ENCODE data around the gene TBC1D22A. TPM values are rescaled to one million over a fixed set of nuclear protein-coding genes. Genes with fewer than 3 reads are reported as not detected.

Gene TBC1D22A
- total RNA-seq, 1 experiment from 2014 or later, result 20.9 TPM

DNA sequence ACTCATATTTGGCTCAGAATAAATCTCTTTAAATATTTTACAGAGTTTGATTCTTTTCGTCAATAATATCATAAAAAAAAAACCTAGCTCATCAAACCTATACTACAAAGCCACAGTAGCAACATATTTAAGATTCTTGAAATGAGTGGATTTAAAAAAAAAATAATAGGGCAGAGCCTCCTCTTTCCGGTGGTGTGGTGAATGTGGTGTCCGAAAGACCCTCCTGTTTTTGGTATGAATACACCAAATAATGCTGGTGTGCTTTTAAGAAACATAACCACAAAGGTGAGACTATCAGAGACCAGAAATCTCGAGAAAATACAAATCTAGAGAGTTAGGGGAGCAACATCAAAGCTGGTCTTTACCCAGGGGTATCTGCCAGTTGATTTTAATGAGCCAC, 342.6 kb downstream of the TBC1D22A start (continued):
- TF ChIP-seq ZNF274 (IDR thresholded peaks at IDR 0.05; ENCODE audit: low read depth, low read length), result no peak

DNA sequence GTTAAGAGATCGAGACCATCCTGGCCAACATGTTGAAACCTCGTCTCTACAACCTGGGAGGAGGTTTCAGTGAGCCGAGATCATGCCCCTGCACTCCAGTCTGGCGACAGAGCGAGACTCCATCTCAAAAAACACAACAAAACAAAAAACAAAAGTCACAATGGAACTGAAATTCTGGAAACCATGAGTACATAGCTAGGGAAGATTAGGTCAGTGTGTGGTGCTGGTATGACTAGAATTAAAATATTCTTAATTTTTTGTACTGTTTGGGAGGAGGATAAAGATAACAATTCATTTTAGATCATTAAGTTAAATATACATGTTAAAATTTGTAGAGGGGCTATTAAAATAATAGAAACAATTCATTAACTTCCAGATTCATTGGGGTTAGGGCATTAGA, 344.4 kb downstream of the TBC1D22A start:
- no peak for ATAC-seq
- Histone ChIP-seq H3K9me3 (ENCODE audit: control insufficient read depth in 1 of 2, insufficient read depth in 1 of 2, low read depth in 1 of 2, low read length in 2 of 2) (no peaks in the 10 kb centered on the region), H3K27ac (ENCODE audit: low read depth, low read length) (peak overlapping the region; percentile 59; the same call in 1 of the 2 replicates), H3K4me3 (replicated peaks in 1 of 2; ENCODE audit: low read depth in 1 of 2, low read length in 2 of 2) (peak overlapping the region in 1 of 2 experiments; percentile 19; a peak in 1 of 4 replicates), H3K9me2 (ENCODE audit: insufficient read depth) (no peaks in the 10 kb centered on the region), H3K27me3 (ENCODE audit: insufficient read depth, low read length) (no peaks in the 10 kb centered on the region), H4K20me1 (ENCODE audit: insufficient read depth) (no peaks in the 10 kb centered on the region), H3K4me1 (ENCODE audit: control insufficient read depth in 1 of 2, insufficient read depth in 2 of 2, low read length in 2 of 2) (peaks cover 2 to 21% of the 10 kb centered on the region in 2 experiments; a peak in 3 of 4 replicates), H3K79me2 (ENCODE audit: insufficient read depth, low read length) (no peaks in the 10 kb centered on the region), H3K36me3 (ENCODE audit: control insufficient read depth in 1 of 2, insufficient read depth in 2 of 2, low read length in 2 of 2) (no peaks in the 10 kb centered on the region), H3K4me2 (ENCODE audit: low read length) (peak overlapping the region; percentile 51), H2AFZ (ENCODE audit: low read depth, low read length, poor library complexity, severe bottlenecking) (no peak overlapping the region), H3K9ac (ENCODE audit: low read length) (peak overlapping the region; percentile 39)
- RAD21 ChIA-PET (ENCODE audit: low non-redundant PET in 1 of 2, low total read pairs in 2 of 2, uncharacterized antibody in 2 of 2, unreplicated experiment in 2 of 2), result no interaction called here
- POLR2A ChIA-PET, result no interaction called here
- TF ChIP-seq, protein P1, sequence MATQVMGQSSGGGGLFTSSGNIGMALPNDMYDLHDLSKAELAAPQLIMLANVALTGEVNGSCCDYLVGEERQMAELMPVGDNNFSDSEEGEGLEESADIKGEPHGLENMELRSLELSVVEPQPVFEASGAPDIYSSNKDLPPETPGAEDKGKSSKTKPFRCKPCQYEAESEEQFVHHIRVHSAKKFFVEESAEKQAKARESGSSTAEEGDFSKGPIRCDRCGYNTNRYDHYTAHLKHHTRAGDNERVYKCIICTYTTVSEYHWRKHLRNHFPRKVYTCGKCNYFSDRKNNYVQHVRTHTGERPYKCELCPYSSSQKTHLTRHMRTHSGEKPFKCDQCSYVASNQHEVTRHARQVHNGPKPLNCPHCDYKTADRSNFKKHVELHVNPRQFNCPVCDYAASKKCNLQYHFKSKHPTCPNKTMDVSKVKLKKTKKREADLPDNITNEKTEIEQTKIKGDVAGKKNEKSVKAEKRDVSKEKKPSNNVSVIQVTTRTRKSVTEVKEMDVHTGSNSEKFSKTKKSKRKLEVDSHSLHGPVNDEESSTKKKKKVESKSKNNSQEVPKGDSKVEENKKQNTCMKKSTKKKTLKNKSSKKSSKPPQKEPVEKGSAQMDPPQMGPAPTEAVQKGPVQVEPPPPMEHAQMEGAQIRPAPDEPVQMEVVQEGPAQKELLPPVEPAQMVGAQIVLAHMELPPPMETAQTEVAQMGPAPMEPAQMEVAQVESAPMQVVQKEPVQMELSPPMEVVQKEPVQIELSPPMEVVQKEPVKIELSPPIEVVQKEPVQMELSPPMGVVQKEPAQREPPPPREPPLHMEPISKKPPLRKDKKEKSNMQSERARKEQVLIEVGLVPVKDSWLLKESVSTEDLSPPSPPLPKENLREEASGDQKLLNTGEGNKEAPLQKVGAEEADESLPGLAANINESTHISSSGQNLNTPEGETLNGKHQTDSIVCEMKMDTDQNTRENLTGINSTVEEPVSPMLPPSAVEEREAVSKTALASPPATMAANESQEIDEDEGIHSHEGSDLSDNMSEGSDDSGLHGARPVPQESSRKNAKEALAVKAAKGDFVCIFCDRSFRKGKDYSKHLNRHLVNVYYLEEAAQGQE (IDR thresholded peaks at IDR 0.05; ENCODE audit: low read depth), result no peak
- TF ChIP-seq JUND (IDR thresholded peaks at IDR 0.05), result no peak
- TF ChIP-seq SRF (IDR thresholded peaks at IDR 0.05; ENCODE audit: low read depth), result no peak
- no peak for TF ChIP-seq SP1 (IDR thresholded peaks at IDR 0.05; ENCODE audit: low read depth)
- TF ChIP-seq EGR1 (IDR thresholded peaks at IDR 0.05; ENCODE audit: low read depth), result no peak
- TF ChIP-seq POLR2A (IDR thresholded peaks at IDR 0.05; ENCODE audit: borderline replicate concordance, extremely low read depth, insufficient read depth, insufficient read length), result no peak
- intact Hi-C loops (cut with micrococcal nuclease), result no loop called here
- BruUV-seq (replicated peaks), result no TSS peak
- DNase-seq (ENCODE audit: low read depth, low spot score), result no peak
- CTCF ChIA-PET, result no interaction called here
